ENCODE data around the gene RAD52.

Gene RAD52

GRCh38 chr12:913919-914698 is 35.4 kb downstream of the RAD52 start:
- DNase-seq (ENCODE audit: low spot score), result no peak

- no peak for DNase-seq (ENCODE audit: low spot score)
Observed at GRCh38 chr12:912466-913235, 36.8 kb downstream of the RAD52 start.

DNA sequence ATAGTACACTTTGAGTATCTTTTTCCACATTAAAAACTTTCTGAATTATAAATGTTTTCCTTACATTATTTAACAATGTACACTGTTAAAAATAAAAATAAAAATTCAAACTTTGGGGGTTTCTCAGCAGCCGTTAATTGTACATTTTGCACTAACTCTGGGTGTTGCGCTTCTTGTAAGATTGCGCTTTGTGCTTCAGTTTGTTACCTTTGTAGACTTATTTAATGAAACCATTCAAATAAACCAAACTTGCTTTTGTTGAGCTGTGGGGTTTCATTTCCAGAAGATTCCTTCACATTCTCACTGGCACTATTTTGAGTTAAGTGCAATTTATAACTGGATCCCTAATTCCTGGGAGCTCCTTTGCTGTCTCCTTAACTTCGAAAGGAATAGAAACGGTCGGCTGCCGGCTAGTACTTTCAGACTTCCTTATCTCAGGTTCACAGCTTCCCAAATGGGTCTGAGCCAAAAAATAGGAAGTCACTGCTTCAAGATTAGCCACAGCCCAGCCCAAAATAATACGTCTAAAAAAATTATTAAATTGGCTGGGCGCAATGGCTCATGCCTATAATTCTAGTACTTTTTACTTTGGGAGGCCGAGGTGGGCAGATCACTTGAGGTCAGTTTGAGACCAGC is 38.2 kb downstream of the RAD52 start:
- no peak for DNase-seq (ENCODE audit: low spot score)

DNA sequence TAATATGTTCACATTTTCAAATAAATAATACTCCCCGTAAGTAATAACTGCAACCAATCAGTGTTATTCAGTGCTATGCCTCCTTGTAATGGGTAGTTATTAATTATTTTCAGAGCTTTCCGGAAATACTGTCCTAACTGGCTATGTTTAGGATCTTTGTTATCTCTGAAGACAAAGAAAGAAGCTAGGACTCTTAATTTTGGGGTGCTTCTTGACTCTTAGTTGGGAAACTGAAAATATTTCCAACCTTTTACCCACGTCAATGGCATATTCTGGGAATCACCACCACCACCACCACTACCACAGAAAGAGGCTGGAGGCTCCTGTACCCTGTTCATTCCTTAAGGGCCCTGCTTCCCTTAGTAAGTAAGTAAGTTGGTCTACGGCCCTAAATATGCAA is 39.1 kb downstream of the RAD52 start:
- DNase-seq (ENCODE audit: low spot score), result no peak

- DNase-seq (ENCODE audit: low spot score), result no peak
Observed at GRCh38 chr12:909861-910260, 39.6 kb downstream of the RAD52 start.

GRCh38 chr12:907413-908185 is 41.9 kb downstream of the RAD52 start:
- no peak for DNase-seq (ENCODE audit: low spot score)

GRCh38 chr12:906062-906585 is 43.4 kb downstream of the RAD52 start:
- no peak for DNase-seq (ENCODE audit: low spot score)

DNA sequence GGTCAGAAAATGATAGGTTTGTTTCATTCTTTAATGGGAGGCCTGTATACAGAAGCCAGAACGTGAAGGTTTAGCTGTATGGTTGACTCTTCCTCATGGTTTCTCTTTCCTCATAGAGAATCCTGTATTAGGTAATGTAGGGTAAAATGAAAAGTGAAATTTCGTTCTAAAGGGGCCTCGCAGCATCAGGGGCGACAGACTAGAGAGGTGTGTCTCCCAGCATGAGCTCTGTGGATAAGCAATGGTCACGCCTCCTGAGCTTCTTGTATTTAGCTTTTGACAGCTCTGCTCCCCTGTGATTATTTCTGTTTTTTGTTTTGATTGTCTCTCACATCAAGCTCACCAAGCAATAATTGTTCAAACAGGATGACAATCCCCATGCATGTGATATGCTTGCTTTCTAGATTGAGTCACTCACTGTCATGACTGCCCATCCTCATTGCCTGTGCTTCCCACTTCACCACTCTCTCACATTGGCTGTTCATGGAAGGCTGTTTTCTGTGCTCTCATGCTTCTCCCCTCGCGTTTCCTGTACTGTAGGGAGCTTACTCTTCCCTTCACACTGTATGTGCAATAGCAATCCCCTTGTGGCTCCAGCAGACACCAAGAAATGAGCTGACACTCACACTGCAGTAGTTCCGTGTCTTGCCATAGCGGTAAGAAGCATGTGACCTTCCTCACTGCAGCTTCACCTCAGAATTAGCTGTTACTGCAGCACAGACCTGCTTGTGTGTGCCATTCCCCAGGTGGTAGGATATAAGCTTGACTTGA is 44.0 kb downstream of the RAD52 start:
- no peak for DNase-seq (ENCODE audit: low spot score)

DNA sequence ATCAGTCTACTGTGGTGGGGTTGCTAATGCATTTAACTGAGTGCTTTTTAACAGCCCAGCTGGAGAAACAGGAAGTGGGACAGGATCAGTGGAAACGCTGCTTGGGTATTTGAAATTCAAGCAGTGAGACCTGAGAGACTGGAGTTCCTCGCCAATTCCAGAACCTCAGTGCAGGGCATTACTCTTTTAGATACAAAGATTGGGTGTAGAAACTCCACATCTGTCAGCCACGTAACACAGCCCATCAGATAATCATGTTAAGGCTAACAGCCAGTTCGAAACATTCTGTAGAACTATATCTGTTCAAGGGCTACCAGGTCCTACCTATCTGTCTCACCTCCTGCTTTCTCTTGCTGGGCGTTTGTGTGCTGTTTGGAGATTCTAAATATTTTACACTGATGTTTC is 45.5 kb downstream of the RAD52 start:
- DNase-seq (ENCODE audit: low spot score), result no peak

DNA sequence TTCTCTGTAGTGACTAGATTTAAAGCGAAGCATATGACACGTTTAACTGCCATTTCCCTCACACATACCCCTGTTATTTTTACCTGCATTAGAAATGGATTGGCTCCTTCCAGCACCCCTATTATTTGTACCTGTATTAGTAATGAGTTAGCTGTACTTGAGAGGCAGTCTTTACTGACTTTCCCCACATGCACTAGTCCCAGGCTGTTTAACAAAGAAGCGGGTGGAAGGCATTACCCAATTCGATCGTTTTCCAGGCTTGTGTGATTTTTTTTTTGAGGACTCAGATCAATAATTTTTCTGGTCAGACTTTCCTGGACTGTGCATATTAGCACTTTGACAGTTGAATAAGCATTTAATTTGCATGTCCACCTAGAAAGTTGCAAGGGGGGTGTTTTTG is 46.4 kb downstream of the RAD52 start:
- no peak for DNase-seq (ENCODE audit: low spot score)

GRCh38 chr12:902581-902980 is 46.9 kb downstream of the RAD52 start:
- no peak for DNase-seq (ENCODE audit: low spot score)

- no peak for DNase-seq (ENCODE audit: low spot score)
Observed at GRCh38 chr12:897386-897785, 52.1 kb downstream of the RAD52 start.

DNA sequence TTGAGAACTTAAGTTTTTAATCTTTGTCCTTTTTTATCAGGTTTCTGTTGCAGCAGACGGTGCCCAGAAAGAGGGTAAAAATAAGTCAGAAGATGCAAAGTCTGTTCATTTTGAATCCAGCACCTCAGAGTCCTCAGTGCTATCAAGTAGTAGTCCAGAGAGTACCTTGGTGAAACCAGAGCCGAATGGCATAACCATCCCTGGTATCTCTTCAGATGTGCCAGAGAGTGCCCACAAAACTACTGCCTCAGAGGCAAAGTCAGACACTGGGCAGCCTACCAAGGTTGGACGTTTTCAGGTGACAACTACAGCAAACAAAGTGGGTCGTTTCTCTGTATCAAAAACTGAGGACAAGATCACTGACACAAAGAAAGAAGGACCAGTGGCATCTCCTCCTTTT is 53.5 kb downstream of the RAD52 start:
- DNase-seq (ENCODE audit: low spot score), result no peak

GRCh38 chr12:894226-894625 is 55.3 kb downstream of the RAD52 start:
- no peak for DNase-seq (ENCODE audit: low spot score)

DNA sequence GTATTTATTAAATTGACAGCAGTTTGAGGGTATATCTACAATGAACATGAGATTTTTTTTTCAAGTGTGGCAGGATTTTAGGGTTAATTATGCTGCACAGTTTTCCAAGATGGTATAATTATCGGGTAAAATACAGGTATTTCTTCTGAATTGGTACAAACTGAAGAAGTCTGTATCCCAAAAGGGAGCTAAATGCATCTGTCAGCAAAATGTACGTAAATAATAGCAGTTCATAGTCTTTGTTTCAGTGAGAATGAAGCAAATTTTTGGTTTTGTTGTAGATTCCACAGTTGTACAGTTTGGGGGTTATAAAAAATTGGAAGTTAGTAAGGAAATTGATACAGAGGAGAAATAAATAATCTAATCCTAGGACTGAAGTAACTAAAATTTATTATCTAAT is 63.3 kb downstream of the RAD52 start:
- DNase-seq (ENCODE audit: low spot score), result no peak

DNA sequence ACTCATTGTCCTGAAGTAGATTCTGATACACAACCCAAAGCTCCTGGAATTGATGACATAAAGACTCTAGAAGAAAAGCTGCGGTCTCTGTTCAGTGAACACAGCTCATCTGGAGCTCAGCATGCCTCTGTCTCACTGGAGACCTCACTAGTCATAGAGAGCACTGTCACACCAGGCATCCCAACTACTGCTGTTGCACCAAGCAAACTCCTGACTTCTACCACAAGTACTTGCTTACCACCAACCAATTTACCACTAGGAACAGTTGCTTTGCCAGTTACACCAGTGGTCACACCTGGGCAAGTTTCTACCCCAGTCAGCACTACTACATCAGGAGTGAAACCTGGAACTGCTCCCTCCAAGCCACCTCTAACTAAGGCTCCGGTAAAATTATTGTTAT is 63.8 kb downstream of the RAD52 start:
- no peak for DNase-seq (ENCODE audit: low spot score)

DNA sequence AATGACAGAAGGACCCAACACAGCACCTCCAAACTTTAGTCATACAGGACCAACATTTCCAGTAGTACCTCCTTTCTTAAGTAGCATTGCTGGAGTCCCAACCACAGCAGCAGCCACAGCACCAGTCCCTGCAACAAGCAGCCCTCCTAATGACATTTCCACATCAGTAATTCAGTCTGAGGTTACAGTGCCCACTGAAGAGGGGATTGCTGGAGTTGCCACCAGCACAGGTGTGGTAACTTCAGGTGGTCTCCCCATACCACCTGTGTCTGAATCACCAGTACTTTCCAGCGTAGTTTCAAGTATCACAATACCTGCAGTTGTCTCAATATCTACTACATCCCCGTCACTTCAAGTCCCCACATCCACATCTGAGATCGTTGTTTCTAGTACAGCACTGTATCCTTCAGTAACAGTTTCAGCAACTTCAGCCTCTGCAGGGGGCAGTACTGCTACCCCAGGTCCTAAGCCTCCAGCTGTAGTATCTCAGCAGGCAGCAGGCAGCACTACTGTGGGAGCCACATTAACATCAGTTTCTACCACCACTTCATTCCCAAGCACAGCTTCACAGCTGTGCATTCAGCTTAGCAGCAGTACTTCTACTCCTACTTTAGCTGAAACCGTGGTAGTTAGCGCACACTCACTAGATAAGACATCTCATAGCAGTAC is 64.6 kb downstream of the RAD52 start:
- no peak for DNase-seq (ENCODE audit: low spot score)

DNA sequence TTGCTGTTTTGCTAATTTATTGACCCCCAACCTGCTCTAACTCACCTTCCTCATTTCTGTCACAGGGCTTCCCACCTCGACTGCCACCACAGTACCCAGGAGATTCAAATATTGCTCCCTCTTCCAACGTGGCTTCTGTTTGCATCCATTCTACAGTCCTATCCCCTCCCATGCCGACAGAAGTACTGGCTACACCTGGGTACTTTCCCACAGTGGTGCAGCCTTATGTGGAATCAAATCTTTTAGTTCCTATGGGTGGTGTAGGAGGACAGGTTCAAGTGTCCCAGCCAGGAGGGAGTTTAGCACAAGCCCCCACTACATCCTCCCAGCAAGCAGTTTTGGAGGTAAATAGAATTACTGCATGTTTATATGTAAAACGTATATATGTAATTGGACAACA is 68.8 kb downstream of the RAD52 start:
- no peak for DNase-seq (ENCODE audit: low spot score)

GRCh38 chr12:879641-880040 is 69.9 kb downstream of the RAD52 start:
- DNase-seq (ENCODE audit: low spot score), result no peak

DNA sequence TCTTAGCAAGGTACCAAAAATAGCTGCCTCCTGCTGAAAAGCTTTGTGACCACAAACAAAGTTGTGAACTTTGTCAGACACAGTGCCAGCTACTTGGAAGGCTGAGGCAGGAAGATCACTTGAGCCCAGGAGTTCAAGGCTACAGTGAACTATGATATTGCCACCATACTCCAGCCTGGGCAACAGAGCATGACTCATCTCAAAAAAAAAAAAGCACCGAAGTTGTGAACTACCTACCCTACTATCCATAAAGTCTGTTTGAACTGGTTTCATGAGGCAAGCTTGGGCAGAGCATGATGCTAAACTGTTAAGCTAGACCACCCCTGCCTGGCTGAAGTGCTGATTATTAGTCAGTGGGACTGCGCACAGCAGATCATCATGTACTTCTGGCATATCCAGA is 75.5 kb downstream of the RAD52 start:
- DNase-seq (ENCODE audit: low spot score), result no peak

DNA sequence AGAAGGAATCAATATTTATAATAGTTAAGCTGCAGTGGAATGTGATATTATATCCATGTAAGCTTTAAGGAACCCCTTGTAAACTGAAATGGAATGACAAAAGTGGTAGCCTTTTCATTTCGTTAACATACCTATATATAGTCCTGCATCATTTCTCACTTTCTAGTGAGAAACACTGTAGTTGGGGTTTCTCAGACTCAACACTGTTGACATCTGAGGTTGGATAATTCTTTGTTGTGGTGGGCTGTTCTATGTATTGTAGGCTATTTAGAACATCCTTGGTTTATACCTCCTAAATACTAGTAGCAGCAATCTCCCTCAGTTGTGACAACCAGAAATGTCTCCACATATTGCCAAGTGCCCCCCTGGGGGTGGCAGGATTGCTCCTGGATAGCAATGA is 79.1 kb downstream of the RAD52 start:
- DNase-seq (ENCODE audit: low spot score), result no peak

Measured in HuH-7.5 (cell line).